Measurements from ENCODE around the gene ATP6V1G1.
A peak's percentile ranks its signal among the peaks of the same experiment; 100 is the strongest.
"Not testable (repeated sequence)": the region's sequence is repeated elsewhere in the genome, so short reads cannot be mapped to it uniquely, and the experiment has no call there.

Gene ATP6V1G1

DNA sequence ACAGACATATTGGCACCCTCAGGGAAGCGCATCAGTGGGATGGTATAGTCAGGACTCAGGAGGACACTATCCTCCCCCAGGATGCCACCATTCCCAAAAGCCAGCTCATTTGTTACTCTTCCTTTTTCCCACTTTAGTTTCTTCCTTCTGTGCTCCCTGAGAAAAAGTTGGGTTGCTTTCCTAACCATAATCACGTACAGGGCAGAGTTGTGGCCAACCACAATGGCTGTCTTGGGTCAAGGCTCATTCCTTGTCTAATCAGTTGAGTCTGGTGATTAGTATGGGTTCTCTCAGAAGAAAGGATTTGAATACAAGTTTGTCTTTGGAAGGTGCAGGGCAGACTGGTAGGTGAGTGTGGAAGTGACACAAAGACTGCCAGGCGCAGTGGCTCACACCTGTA is 26.6 kb upstream of the ATP6V1G1 start:
- peaks cover 34 to 44% of the 10 kb centered on the region in 2 donors for H3K27me3 Mint-ChIP-seq
- H3K27ac Mint-ChIP-seq, result no peak overlapping the region
- no peak for DNase-seq
- H3K4me3 Mint-ChIP-seq, result no peak overlapping the region
- no peaks in the 10 kb centered on the region for H3K4me1 Mint-ChIP-seq (ENCODE audit: low read depth in 2 of 2)
- no peak for ATAC-seq (replicated peaks)
- H3K9me3 Mint-ChIP-seq, result no peaks in the 10 kb centered on the region
- no peaks in the 10 kb centered on the region for H3K36me3 Mint-ChIP-seq (ENCODE audit: insufficient read depth)

DNA sequence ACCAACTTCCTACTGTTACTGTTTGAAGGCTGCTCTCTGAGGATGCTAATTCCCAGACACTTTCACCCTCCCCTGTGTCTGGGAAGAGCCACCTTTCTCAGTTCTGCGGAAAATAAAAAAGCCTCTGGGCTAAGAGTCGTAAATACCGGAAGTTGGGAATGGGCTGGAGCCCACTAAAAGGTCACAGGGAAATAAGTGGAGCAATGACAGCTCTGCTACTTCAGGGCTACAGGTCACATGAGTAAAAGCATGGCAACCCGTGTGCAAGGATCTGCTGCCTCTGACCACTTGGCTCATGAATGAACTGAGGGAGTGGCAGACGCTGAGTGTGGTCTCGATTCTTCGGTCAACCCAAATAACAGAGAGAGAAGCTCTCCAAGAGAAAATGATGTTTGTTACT is 25.8 kb upstream of the ATP6V1G1 start:
- Mint-ChIP-seq H3K36me3 (ENCODE audit: insufficient read depth) (peaks cover 4% of the 10 kb centered on the region), H3K27me3 (peaks cover 34 to 44% of the 10 kb centered on the region in 2 donors), H3K4me1 (ENCODE audit: low read depth in 2 of 2) (no peaks in the 10 kb centered on the region), H3K9me3 (no peaks in the 10 kb centered on the region), H3K27ac (no peak overlapping the region), H3K4me3 (no peak overlapping the region)
- no peak for DNase-seq
- no peak for ATAC-seq (replicated peaks)

DNA sequence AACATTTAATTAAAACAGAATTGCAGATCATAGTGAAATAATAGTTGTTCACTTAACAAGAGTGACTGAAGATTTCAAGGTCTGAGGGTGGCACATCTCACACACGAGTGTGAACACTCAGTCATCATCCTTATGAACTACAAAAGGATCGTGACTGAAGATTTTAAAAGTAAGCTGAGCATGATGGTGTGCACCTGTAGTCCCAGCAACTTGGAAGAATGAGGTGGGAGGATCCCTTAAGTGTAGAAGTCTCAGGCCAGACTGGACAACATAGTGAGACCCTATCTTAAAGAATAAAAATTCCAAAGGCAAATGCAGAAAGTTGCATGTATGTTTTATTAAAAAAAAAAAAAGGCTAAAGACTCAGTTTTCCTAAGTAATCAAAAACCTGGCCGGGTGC is 22.4 kb upstream of the ATP6V1G1 start:
- H3K4me1 Mint-ChIP-seq (ENCODE audit: low read depth in 2 of 2), result no peaks in the 10 kb centered on the region
- peaks cover 26 to 38% of the 10 kb centered on the region in 2 donors for H3K27me3 Mint-ChIP-seq
- no peak for DNase-seq
- H3K36me3 Mint-ChIP-seq (ENCODE audit: insufficient read depth), result peaks cover 4% of the 10 kb centered on the region
- H3K27ac Mint-ChIP-seq, result peak overlapping the region in 1 of 2 donors; percentile 44
- H3K9me3 Mint-ChIP-seq, result no peaks in the 10 kb centered on the region
- no peak overlapping the region for H3K4me3 Mint-ChIP-seq
- no peak for ATAC-seq (replicated peaks)

DNA sequence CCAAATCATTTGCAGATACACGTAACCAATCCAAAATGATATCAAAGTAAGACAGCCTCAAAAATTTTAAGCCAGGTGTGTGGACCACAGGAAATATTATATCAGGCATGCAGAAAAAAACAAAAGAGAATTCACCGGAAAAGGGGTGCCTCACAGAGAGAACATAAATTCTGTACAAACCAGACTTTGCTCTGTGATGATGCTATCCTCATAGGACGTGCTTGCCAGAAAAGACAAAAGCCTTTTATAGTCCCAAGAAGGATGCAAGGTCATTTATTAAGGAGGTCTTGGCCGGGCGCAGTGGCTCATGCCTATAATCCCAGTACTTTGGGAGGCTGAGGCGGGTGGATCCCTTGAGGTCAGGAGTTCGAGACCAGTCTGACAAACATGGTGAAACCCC is 16.8 kb upstream of the ATP6V1G1 start:
- no peak for DNase-seq
- H3K4me3 Mint-ChIP-seq, result no peak overlapping the region
- peaks cover 4% of the 10 kb centered on the region for H3K36me3 Mint-ChIP-seq (ENCODE audit: insufficient read depth)
- H3K27ac Mint-ChIP-seq, result no peak overlapping the region
- ATAC-seq (replicated peaks), result no peak
- peaks cover 0 to 7% of the 10 kb centered on the region in 2 donors for H3K27me3 Mint-ChIP-seq
- no peaks in the 10 kb centered on the region for H3K4me1 Mint-ChIP-seq (ENCODE audit: low read depth in 2 of 2)
- no peaks in the 10 kb centered on the region for H3K9me3 Mint-ChIP-seq

DNA sequence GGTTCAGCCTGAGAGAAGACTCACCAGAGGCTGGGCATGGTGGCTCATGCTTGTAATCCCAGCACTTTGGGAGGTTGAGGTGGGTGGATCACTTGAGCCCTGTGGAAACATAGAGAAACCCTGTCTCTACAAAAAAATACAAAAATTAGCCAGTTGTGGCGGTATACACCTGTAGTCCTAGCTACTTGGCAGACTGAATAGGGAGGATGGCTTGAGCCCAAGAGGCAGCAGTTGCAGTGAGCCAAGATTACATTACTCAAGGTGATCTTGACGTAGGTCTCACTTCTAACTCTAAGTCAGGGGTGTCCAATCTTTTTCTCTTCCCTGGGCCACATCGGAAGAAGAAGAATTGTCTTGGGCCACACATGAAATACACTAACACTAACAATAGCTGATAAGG is 16.2 kb upstream of the ATP6V1G1 start:
- Mint-ChIP-seq H3K9me3 (no peaks in the 10 kb centered on the region), H3K4me3 (no peak overlapping the region), H3K36me3 (ENCODE audit: insufficient read depth) (peaks cover 3% of the 10 kb centered on the region), H3K27me3 (peaks cover 0 to 7% of the 10 kb centered on the region in 2 donors), H3K27ac (no peak overlapping the region), H3K4me1 (ENCODE audit: low read depth in 2 of 2) (no peaks in the 10 kb centered on the region)
- ATAC-seq (replicated peaks) (no peak), DNase-seq (no peak)

DNA sequence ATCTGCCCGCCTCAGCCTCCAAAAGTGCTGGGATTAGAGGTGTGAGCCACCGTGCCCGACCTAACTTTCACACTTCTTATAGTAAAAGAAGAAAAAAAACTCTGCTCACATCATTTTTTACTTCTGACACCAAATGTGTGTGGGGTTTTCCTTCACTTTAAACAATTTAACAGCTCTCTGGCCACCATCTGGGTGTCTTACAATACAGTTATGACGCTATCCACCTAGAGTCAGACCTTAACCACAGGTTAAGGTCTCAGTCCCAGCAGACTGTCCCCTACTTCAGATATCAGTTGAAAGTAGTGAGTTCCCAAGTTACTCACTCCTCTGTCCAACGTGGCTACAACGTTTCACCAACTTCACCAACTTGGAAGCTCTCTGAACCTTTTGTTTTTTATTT is 15.4 kb upstream of the ATP6V1G1 start:
- H3K27ac Mint-ChIP-seq, result no peak overlapping the region
- H3K4me1 Mint-ChIP-seq (ENCODE audit: low read depth in 2 of 2), result no peaks in the 10 kb centered on the region
- DNase-seq, result no peak
- no peaks in the 10 kb centered on the region for H3K36me3 Mint-ChIP-seq (ENCODE audit: insufficient read depth)
- H3K9me3 Mint-ChIP-seq, result no peaks in the 10 kb centered on the region
- H3K27me3 Mint-ChIP-seq, result peaks cover 0 to 7% of the 10 kb centered on the region in 2 donors
- ATAC-seq (replicated peaks), result no peak
- no peak overlapping the region for H3K4me3 Mint-ChIP-seq

DNA sequence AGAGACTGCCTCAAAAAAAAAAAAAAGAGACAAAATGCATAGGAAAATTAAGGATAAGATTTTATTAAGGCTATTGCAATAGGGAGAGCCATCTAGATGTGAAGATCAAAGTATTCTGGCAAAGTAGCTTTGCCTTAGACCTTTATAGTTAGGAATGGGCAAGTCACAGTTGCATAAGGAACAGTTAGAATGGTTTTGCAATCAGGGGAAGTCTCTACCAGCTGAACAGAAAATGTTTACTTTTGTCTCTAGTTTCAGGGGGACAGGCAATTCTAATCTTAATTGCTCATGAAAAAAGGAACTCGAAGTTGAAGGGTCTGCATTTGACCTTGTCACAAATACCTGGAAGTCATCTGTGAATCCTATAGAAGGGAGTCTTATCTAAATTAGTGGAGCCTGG is 13.1 kb upstream of the ATP6V1G1 start:
- H3K27ac Mint-ChIP-seq, result no peak overlapping the region
- no peak for DNase-seq
- ATAC-seq (replicated peaks), result no peak
- H3K4me1 Mint-ChIP-seq (ENCODE audit: low read depth in 2 of 2), result no peaks in the 10 kb centered on the region
- H3K4me3 Mint-ChIP-seq, result no peak overlapping the region
- H3K27me3 Mint-ChIP-seq, result peaks cover 0 to 7% of the 10 kb centered on the region in 2 donors
- H3K36me3 Mint-ChIP-seq (ENCODE audit: insufficient read depth), result no peaks in the 10 kb centered on the region
- no peaks in the 10 kb centered on the region for H3K9me3 Mint-ChIP-seq

DNA sequence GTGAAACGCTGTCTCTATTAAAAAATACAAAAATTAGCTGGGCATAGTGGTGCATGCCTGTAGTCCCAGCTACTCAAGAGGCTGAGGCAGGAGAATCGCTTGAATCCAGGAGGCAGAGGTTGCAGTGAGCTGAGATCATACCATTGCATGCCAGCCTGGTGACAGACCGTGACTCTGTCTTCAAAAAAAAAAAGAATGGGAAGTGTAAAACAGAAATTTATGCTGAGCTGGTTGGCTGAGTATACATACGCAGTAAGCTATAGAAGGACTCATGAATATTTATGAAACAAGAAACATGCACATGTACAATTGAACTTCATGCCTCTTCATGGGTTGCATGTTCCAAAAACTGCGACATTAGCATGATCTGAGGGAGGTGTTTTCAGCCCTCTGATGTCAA is 10.8 kb upstream of the ATP6V1G1 start:
- not testable (repeated sequence) for DNase-seq; ATAC-seq (replicated peaks); H3K9me3 Mint-ChIP-seq; H3K4me3 Mint-ChIP-seq; H3K4me1 Mint-ChIP-seq (ENCODE audit: low read depth in 2 of 2); H3K36me3 Mint-ChIP-seq (ENCODE audit: insufficient read depth); H3K27ac Mint-ChIP-seq; H3K27me3 Mint-ChIP-seq

DNA sequence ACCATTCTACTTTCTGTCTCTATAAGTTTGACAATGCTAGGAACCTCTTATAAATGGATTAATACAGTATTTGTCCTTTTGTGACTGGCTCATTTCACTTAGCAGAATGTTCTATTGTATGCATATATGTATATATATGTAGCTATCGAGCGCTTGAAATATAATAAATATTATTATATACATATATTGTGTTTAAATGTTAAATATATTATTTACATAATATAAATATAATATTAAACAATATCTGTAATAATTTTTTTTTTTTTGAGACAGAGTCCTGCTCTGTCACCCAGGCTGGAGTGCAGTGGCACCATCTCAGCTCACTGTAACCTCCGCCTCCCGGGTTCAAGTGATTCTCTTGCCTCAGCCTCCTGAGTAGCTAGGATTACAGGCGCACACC is 9.4 kb upstream of the ATP6V1G1 start:
- ATAC-seq (replicated peaks), result not testable (repeated sequence)

DNA sequence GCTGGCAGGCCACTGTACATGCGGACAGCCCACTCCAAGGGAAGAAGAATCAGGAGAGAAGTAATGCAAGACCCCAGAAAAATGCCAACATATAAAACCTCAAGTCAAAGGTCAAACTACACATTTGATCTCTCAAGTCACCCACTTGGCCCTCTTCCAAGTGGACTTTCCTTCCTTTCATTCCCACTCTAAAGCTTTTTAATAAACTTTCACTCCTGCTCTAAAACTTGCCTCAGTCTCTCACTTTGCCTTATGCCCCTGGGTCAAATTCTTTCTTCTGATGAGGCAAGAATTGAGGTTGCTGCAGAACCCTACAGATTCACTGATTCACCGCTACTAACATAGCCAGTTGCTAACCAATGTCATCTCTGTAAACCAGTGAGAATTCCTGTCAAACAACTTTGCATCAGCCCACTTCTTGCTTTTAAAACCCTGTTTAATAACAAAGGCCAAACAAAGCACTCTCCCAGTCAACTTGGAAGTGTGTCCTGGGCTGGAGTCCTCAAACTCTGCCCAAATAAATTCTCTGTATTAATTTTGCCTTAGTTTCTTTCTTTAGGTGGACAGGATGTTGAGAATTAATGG is 6.9 kb upstream of the ATP6V1G1 start:
- DNase-seq (no peak), ATAC-seq (replicated peaks) (no peak)
- no peaks in the 10 kb centered on the region for H3K9me3 Mint-ChIP-seq
- no peaks in the 10 kb centered on the region for H3K27me3 Mint-ChIP-seq
- H3K36me3 Mint-ChIP-seq (ENCODE audit: insufficient read depth), result no peaks in the 10 kb centered on the region
- no peak overlapping the region for H3K27ac Mint-ChIP-seq
- no peaks in the 10 kb centered on the region for H3K4me1 Mint-ChIP-seq (ENCODE audit: low read depth in 2 of 2)
- no peak overlapping the region for H3K4me3 Mint-ChIP-seq

More for the DNA sequence above, 9.4 kb upstream of the ATP6V1G1 start:
- H3K9me3 Mint-ChIP-seq; DNase-seq; H3K27ac Mint-ChIP-seq; H3K27me3 Mint-ChIP-seq; H3K36me3 Mint-ChIP-seq (ENCODE audit: insufficient read depth); H3K4me1 Mint-ChIP-seq (ENCODE audit: low read depth in 2 of 2); H3K4me3 Mint-ChIP-seq: not testable (repeated sequence)

DNA sequence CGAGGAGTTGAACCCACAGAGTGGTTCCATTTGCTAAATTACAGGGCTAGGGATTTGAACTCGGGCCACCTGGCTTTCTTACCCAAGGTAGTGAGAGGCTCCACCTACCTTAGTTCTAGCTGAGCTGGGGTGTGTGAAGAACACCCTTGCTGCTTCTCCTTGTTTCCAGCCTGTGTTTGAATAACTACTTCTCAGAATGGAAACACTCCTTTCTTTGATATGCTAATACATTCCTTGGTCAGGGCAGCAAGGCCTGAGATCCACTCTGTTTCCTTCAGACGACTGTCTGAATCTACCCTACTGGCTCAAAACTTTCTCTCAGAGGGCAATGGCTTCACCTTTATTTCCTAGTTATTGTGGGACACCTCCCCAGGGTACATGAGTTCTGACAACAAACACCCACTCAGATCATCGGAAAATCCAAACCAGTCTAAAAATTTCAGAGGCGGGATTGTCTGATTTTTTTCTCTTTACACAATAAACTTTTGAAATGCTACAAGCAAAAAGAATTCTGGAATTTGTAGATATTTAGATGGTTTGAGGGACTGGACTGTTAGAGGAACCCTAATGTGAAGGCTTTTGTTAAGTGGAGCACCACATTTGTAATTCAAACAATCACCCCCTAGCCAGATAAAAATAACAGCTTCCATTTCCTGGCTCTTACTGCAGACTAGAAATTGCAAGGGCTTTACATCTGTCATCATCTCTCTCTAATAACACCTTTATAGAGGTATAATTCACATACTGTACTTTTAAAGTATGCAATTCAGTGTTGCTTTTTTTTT is 4.0 kb upstream of the ATP6V1G1 start:
- Mint-ChIP-seq H3K9me3 (no peaks in the 10 kb centered on the region), H3K27ac (no peak overlapping the region), H3K4me1 (ENCODE audit: low read depth in 2 of 2) (peaks cover 15 to 17% of the 10 kb centered on the region in 2 donors), H3K36me3 (ENCODE audit: insufficient read depth) (peaks cover 16% of the 10 kb centered on the region), H3K4me3 (no peak overlapping the region), H3K27me3 (no peaks in the 10 kb centered on the region)
- DNase-seq, result no peak
- ATAC-seq (replicated peaks), result no peak

DNA sequence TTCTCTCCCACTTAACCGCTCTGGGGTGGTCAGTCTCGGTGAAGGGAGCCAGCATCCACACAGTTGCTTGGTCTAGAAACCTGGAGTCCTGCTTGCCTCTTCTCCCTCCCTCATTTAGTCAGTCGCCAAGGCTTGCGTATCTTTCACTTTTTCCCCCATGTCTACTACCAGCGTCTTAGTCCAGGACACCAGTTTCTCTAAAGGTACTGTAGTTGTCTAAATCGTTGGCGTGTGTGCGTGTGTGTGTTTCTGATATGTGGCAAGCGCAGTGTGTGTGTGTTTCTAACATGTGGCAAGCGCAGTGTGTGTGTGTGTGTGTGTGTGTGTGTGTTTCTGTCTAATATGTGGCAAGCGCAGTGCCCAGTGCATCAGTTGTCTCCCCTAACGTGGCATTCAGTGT is 641 bp downstream of the ATP6V1G1 start:
- ATAC-seq (replicated peaks), result no peak
- Mint-ChIP-seq H3K27ac (peak overlapping the region; percentile 99), H3K4me3 (peak overlapping the region; percentile 95 to 96), H3K9me3 (no peaks in the 10 kb centered on the region), H3K27me3 (no peaks in the 10 kb centered on the region), H3K36me3 (ENCODE audit: insufficient read depth) (peaks cover 39% of the 10 kb centered on the region), H3K4me1 (ENCODE audit: low read depth in 2 of 2) (peaks cover 50 to 55% of the 10 kb centered on the region in 2 donors)
- DNase-seq, result peak in 1 of 3 experiments; percentile 7

DNA sequence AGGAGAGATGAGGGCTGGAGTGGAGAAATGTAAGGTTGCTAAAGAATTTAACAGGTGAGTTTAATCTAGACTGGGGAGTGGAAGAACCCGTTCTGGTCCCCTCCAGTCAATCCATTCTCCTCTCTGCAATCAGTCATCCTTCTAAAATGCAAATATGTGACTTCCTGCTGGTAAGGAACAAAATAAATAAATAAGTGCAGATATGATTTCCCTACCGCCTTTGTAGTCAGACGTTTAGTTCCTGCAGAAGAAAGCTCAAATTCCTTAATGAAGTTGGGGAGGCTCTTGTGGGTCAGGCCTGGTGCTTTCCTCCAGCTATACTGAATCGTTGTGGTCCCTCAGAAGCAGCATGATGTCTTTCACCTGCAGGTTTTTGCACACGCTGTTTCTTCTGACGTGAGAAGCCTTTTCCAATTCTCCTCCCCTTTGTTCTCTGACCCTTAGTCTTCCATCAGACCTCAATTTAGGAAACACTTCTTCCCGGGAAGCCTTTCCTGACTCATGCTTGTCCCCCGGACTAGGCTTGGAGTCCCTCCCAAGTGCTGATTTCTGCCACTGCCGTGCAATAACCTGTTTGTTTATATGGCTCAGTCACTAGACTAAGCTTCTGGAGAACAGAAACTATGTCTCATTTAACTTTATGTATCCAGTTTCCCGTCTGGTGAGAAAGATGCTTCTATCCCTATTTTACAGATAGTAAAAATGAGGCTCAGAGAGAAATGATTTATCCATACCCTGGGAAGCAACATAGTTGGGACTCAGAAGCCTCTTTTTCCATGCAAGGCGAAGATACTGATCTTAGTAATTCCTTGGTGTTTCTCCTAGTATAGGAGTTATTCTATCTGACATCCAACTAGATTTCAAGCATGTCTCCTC is 1.3 kb downstream of the ATP6V1G1 start:
- peak overlapping the region; percentile 99 for H3K27ac Mint-ChIP-seq
- H3K36me3 Mint-ChIP-seq (ENCODE audit: insufficient read depth), result peaks cover 46% of the 10 kb centered on the region
- ATAC-seq (replicated peaks) (no peak), DNase-seq (no peak)
- H3K9me3 Mint-ChIP-seq, result no peaks in the 10 kb centered on the region
- H3K27me3 Mint-ChIP-seq, result no peaks in the 10 kb centered on the region
- peaks cover 50 to 59% of the 10 kb centered on the region in 2 donors for H3K4me1 Mint-ChIP-seq (ENCODE audit: low read depth in 2 of 2)
- H3K4me3 Mint-ChIP-seq, result peak overlapping the region; percentile 95 to 96

All from effector memory CD8-positive, alpha-beta T cell (primary cell).